ENCODE results near the gene CLASP1. TPM values are rescaled to one million over a fixed set of nuclear protein-coding genes. Genes with fewer than 3 reads are reported as not detected.

The CLASP1 gene
- total RNA-seq, 1 experiment from 2014 or later, result 46.1 TPM

GRCh38 chr2:121367246-121367900, 281.9 kb downstream of the CLASP1 start:
- H3K4me3 Mint-ChIP-seq (ENCODE audit: unreplicated experiment), result no peak overlapping the region
- TF ChIP-seq, protein P1, sequence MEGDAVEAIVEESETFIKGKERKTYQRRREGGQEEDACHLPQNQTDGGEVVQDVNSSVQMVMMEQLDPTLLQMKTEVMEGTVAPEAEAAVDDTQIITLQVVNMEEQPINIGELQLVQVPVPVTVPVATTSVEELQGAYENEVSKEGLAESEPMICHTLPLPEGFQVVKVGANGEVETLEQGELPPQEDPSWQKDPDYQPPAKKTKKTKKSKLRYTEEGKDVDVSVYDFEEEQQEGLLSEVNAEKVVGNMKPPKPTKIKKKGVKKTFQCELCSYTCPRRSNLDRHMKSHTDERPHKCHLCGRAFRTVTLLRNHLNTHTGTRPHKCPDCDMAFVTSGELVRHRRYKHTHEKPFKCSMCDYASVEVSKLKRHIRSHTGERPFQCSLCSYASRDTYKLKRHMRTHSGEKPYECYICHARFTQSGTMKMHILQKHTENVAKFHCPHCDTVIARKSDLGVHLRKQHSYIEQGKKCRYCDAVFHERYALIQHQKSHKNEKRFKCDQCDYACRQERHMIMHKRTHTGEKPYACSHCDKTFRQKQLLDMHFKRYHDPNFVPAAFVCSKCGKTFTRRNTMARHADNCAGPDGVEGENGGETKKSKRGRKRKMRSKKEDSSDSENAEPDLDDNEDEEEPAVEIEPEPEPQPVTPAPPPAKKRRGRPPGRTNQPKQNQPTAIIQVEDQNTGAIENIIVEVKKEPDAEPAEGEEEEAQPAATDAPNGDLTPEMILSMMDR (IDR thresholded peaks at IDR 0.05; ENCODE audit: insufficient read depth in 1 of 2, low read depth in 1 of 2, low read length in 1 of 2, severe bottlenecking in 1 of 2, unreplicated experiment in 1 of 2), result no peak
- H3K9me3 ChIP-seq, result no peaks in the 10 kb centered on the region
- CTCF ChIA-PET, result no interaction called here
- H3K36me3 ChIP-seq (ENCODE audit: control insufficient read depth, insufficient read depth, low read length), result no peaks in the 10 kb centered on the region; the same call in 1 of the 2 replicates
- no peaks in the 10 kb centered on the region for H3K4me1 ChIP-seq
- H3K27me3 ChIP-seq (replicated peaks; ENCODE audit: control insufficient read depth, insufficient read depth, low read length), result no peaks in the 10 kb centered on the region
- BruUV-seq (replicated peaks), result no TSS peak
- no peaks in the 10 kb centered on the region for H3K4me1 Mint-ChIP-seq (ENCODE audit: low read depth, unreplicated experiment)
- H3K36me3 Mint-ChIP-seq (ENCODE audit: insufficient read depth, unreplicated experiment), result peaks cover 38% of the 10 kb centered on the region
- H3K4me3 ChIP-seq (ENCODE audit: low read depth, low read length), result no peak overlapping the region
- H3K9me3 Mint-ChIP-seq (ENCODE audit: unreplicated experiment), result no peaks in the 10 kb centered on the region
- POLR2A ChIA-PET, result no interaction called here
- no peak overlapping the region for H3K27ac Mint-ChIP-seq (ENCODE audit: unreplicated experiment)
- intact Hi-C loops (cut with micrococcal nuclease; ENCODE audit: unreplicated experiment), result no loop called here
- DNase-seq, result no peak
- H3K27me3 Mint-ChIP-seq (ENCODE audit: insufficient read depth, unreplicated experiment), result no peaks in the 10 kb centered on the region

GRCh38 chr2:121366040-121366439, 283.2 kb downstream of the CLASP1 start:
- no peak overlapping the region for H3K4me3 Mint-ChIP-seq (ENCODE audit: unreplicated experiment)
- no peak overlapping the region for H3K27ac Mint-ChIP-seq (ENCODE audit: unreplicated experiment)
- Histone ChIP-seq H3K4me1 (no peaks in the 10 kb centered on the region), H3K27me3 (replicated peaks; ENCODE audit: control insufficient read depth, insufficient read depth, low read length) (no peaks in the 10 kb centered on the region), H3K4me3 (ENCODE audit: low read depth, low read length) (no peak overlapping the region), H3K9me3 (no peaks in the 10 kb centered on the region), H3K36me3 (ENCODE audit: control insufficient read depth, insufficient read depth, low read length) (no peaks in the 10 kb centered on the region; the same call in 1 of the 2 replicates)
- no peaks in the 10 kb centered on the region for H3K4me1 Mint-ChIP-seq (ENCODE audit: low read depth, unreplicated experiment)
- H3K36me3 Mint-ChIP-seq (ENCODE audit: insufficient read depth, unreplicated experiment), result peaks cover 32% of the 10 kb centered on the region
- CTCF ChIA-PET, result interaction anchor here (0.6 kb wide), 1 partner anchor 946 kb away, joined by 3 read pairs; no protein-coding TSS in a partner anchor
- TF ChIP-seq, protein P1 (IDR thresholded peaks at IDR 0.05; ENCODE audit: insufficient read depth in 1 of 2, low read depth in 1 of 2, low read length in 1 of 2, severe bottlenecking in 1 of 2, unreplicated experiment in 1 of 2), result no peak
- POLR2A ChIA-PET, result no interaction called here
- H3K27me3 Mint-ChIP-seq (ENCODE audit: insufficient read depth, unreplicated experiment), result no peaks in the 10 kb centered on the region
- no TSS peak for BruUV-seq (replicated peaks)
- H3K9me3 Mint-ChIP-seq (ENCODE audit: unreplicated experiment), result no peaks in the 10 kb centered on the region
- intact Hi-C loops (cut with micrococcal nuclease; ENCODE audit: unreplicated experiment), result no loop called here
- DNase-seq, result no peak

DNA sequence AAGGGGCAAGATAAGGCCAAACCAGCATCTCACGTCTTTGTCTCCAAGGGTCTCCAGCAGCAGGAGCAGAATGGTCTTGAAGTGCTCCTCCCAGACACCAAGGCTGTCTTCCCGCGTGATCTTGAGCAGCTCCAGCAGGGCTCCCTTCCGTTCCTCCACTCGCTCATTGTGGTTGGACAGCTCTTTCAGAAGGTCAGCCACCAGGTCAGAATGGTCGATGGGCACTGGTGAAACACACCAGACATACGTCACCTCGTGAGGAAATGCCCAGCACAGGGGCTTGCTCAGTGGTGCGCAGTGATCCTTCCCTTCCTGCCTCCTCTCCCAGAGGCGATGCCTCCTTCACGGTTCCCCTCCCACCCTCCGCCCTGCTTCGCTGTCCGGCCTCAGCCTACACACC, 284.2 kb downstream of the CLASP1 start:
- ChIA-PET POLR2A (no interaction called here), CTCF (no interaction called here)
- no TSS peak for BruUV-seq (replicated peaks)
- H3K4me3 Mint-ChIP-seq (ENCODE audit: unreplicated experiment), result no peak overlapping the region
- H3K4me1 ChIP-seq, result no peaks in the 10 kb centered on the region
- no peaks in the 10 kb centered on the region for H3K27me3 Mint-ChIP-seq (ENCODE audit: insufficient read depth, unreplicated experiment)
- DNase-seq, result no peak
- no peak overlapping the region for H3K27ac Mint-ChIP-seq (ENCODE audit: unreplicated experiment)
- peaks cover 29% of the 10 kb centered on the region for H3K36me3 Mint-ChIP-seq (ENCODE audit: insufficient read depth, unreplicated experiment)
- intact Hi-C loops (cut with micrococcal nuclease; ENCODE audit: unreplicated experiment), result no loop called here
- no peaks in the 10 kb centered on the region for H3K9me3 Mint-ChIP-seq (ENCODE audit: unreplicated experiment)
- H3K4me3 ChIP-seq (ENCODE audit: low read depth, low read length), result no peak overlapping the region
- no peaks in the 10 kb centered on the region; the same call in 1 of the 2 replicates for H3K36me3 ChIP-seq (ENCODE audit: control insufficient read depth, insufficient read depth, low read length)
- TF ChIP-seq, protein P1 (IDR thresholded peaks at IDR 0.05; ENCODE audit: insufficient read depth in 1 of 2, low read depth in 1 of 2, low read length in 1 of 2, severe bottlenecking in 1 of 2, unreplicated experiment in 1 of 2), result no peak
- no peaks in the 10 kb centered on the region for H3K27me3 ChIP-seq (replicated peaks; ENCODE audit: control insufficient read depth, insufficient read depth, low read length)
- H3K4me1 Mint-ChIP-seq (ENCODE audit: low read depth, unreplicated experiment), result no peaks in the 10 kb centered on the region
- no peaks in the 10 kb centered on the region for H3K9me3 ChIP-seq
